Measurements from ENCODE around the gene RPUSD1.
A peak's percentile ranks its signal among the peaks of the same experiment; 100 is the strongest.
"Not testable (repeated sequence)": the region's sequence is repeated elsewhere in the genome, so short reads cannot be mapped to it uniquely, and the experiment has no call there.

Gene RPUSD1

DNA sequence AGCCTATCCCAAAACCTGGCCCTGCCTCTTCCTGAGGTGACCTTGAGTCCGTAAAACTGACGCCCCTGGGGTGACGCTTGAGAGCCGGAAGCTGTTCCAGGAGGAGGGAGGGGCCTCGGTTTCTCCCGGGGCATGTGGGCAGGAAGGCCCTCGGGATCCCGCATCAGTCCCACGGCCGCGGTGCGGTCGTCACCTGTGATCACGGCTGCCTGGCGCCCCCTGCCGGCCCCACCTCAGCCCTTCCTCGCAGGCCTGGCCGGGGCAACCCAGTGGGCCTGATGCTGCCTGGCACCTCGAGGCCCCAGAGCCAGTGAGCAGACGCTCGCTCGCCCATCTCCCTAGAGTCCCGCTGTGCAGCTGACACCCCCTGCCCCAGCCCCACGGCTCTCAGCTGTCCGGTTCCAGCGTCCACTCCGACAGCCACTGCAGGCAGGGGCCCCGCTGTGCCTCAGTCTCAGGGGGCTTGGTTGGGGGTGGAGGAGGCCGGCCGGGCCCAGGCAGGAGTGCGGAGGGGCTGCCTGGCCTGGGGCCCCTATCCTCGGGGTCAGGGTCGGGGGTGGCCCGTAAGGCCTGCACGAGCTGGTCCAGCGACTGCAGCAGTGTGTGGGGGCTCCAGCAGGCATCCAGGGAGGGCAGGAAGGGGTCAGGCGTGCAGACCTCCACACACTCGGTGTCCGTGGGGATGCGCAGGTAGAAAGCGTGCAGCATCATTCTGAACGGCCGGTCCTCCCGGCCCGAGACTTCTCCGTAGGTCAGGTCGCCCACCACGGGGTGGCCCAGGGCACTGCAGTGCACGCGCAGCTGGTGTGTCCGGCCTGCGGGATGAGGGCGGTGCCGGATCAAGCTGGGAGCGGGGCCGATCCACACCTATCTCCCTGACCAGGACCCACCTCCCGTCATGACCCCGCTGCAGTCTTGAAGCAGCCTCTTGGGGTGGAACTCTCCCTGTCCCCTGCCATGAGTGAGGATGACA is 2.3 kb downstream of the RPUSD1 start:
- DNase-seq (ENCODE audit: low read depth in 1 of 2, low spot score in 1 of 2): peak; percentile 62

DNA sequence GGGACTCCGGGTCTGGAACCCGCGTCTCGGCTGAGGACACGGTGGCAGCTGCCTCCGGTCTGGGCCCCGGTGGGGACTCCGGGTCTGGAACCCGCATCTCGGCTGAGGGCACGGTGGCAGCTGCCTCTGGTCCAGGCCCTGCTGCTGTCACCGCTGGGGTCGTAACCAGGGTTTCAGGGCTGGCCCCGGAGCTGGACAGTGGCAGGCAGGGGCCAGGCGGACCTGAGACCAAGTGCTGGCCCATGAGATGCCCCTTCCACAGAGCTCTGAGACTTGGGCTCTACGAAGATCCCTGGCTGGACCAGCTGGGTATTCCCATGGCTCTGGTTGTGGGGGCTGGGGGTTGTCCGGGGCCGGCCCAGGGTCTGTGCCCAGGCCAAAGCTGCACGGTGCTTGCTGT is 3.8 kb downstream of the RPUSD1 start:
- no peak for DNase-seq (ENCODE audit: low read depth in 1 of 2, low spot score in 1 of 2)

- no peak for DNase-seq (ENCODE audit: low read depth in 1 of 2, low spot score in 1 of 2)
These were observed 4.6 kb downstream of the RPUSD1 start for GRCh38 chr16:783404-784161.

- DNase-seq (ENCODE audit: low read depth in 1 of 2, low spot score in 1 of 2): no peak
These were observed 5.3 kb downstream of the RPUSD1 start for GRCh38 chr16:782766-783403.

DNA sequence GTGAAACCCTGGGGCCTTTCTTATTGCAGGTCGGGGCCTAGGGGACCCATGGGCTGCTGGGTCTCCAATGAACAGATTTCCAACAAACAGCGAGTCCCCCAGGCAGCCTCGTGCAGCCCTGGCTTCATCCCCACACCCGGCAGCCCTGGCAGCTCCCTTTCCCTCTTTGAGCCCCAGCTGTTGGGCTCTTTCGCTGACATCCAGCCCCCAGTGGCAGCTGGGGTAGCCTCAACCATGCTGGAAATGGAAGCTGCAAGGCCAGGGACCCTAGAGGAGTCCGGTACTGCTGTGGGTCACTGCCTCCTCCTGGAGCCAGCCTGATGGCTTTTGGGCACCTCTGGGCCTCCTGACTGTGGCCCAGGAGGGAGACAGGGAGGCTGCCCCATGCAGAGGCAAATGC is 5.9 kb downstream of the RPUSD1 start:
- DNase-seq (ENCODE audit: low read depth in 1 of 2, low spot score in 1 of 2): no peak

- DNase-seq (ENCODE audit: low read depth in 1 of 2, low spot score in 1 of 2): no peak
These were observed 6.7 kb downstream of the RPUSD1 start for GRCh38 chr16:781346-782010.

DNA sequence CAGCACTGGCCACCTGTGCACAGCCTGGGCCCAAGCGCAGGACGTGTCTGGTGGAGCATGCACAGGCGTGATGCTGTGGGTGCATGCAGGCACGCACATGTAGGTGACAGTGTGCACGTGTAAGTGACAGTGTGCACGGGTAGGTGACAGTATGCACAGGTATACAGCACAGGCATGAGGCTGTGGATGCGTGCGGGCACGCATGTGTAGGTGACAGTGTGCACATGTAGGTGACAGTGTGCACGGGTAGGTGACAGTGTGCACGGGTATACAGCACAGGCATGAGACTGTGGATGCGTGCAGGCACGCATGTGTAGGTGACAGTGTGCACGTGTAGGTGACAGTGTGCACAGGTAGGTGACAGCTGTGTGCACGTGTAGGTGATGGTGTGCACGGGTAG is 7.9 kb downstream of the RPUSD1 start:
- no peak for DNase-seq (ENCODE audit: low read depth in 1 of 2, low spot score in 1 of 2)

GRCh38 chr16:779561-779960 is 8.6 kb downstream of the RPUSD1 start:
- DNase-seq (ENCODE audit: low read depth in 1 of 2, low spot score in 1 of 2): no peak

GRCh38 chr16:778909-779527 is 9.2 kb downstream of the RPUSD1 start:
- DNase-seq (ENCODE audit: low read depth in 1 of 2, low spot score in 1 of 2): no peak

DNA sequence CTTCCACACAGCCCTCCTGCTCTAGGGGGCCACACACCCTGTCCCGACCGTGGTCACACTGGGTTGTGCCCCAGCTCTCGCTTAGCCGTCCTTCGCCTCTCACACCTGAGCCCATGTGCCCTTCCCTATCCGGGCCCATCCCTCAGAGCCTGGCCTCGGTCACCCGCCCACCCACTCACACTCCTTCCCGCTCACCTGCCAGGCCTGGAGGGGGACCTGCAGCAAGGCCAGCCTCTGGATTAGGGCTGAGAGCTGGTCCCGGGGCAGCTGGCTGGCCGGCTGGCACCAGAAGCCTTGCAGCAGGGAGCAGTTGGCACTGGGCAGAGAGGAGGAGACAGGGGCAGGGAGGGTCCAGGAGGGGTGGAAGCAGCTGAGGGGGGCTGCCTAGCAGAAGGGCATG is 9.7 kb downstream of the RPUSD1 start:
- DNase-seq (ENCODE audit: low read depth in 1 of 2, low spot score in 1 of 2): no peak

- DNase-seq (ENCODE audit: low read depth in 1 of 2, low spot score in 1 of 2): no peak
These were observed 10.4 kb downstream of the RPUSD1 start for GRCh38 chr16:777826-778225.

DNA sequence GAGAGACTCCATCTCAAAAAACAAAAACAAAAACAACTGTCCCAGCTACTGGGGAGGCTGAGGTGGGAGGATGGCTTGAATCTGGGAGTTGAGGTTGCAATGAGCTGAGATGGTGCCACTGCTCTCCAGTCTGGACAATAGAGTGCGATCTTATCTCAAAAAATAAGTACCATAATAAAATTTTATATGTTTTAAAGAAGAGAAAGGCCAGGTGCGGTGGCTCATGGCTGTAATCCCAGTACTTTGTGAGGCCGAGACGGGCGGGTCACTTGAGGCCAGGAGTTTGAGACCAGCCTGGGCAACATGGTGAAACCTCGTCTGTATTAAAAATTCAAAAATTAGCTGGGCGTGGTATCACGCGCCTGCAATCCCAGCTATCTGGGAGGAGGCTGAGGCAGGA is 11.4 kb downstream of the RPUSD1 start:
- DNase-seq (ENCODE audit: low read depth in 1 of 2, low spot score in 1 of 2): no peak

GRCh38 chr16:776298-776697 is 11.9 kb downstream of the RPUSD1 start:
- DNase-seq (ENCODE audit: low read depth in 1 of 2, low spot score in 1 of 2): not testable (repeated sequence)

GRCh38 chr16:775236-775796 is 12.9 kb downstream of the RPUSD1 start:
- DNase-seq (ENCODE audit: low read depth in 1 of 2, low spot score in 1 of 2): no peak

DNA sequence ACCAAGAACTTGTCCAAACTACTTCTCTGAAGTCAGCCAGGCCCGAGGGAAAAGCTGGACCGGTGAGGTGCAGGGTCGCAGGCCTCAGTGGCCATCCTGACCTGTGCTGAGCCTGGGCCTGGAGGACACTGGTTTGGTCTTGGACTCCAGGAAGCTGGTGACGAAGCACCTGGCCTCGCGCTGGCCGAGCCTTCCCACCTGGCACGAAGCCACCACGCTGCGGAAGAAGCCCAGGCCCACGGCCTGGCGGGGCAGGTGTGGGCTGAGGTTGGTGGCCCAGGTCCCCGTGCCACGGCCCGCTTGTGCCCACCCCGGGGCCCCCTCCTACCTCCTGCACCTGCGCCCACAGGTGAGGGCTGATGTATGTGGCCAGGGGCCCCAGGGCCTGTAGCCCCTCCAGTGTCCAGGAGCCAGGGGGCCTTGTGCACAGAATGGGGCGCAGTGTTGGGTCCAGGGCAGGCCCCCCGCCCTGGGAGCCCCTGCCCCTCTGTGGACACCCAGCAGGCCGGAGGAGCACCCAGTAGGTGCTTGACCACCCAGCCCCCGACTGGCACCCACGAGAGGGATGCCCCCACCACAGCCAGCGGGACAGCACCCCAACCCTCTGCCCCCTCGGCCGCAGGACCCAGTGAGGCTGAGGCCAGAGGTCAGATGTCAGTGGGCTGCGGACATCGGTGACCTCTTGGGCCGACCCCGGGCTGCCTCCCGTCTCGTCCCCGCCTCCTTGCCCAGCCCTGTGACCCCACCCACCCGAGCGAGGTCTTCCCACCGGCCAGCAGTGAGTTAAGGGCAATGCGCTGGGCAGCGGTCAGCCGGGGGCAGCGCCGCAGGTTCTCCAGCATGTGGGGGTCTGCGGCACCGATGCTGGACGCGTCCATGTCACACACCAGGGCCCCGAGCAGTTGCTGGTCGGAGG is 13.8 kb downstream of the RPUSD1 start:
- DNase-seq (ENCODE audit: low read depth in 1 of 2, low spot score in 1 of 2): no peak

- DNase-seq (ENCODE audit: low read depth in 1 of 2, low spot score in 1 of 2): no peak
These were observed 15.2 kb downstream of the RPUSD1 start for GRCh38 chr16:772959-773358.

DNA sequence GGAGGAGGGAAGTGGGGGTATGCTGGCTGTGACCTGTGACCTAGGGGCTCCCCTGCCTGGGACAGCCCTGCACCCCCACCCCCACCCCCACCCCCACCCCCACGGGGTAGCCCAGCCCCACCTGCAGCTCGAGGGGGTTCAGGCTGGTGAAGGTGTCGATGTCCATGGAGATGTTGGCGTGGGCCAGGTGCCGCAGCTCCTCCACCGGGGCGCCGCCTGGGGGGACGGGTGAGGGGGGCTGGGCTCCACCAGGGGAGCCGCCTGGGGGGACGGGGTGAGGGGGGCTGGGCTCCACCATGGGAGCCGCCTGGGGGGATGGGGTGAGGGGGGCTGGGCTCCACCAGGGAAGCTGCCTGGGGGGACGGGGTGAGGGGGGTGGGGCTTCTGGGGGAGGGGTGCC is 17.8 kb downstream of the RPUSD1 start:
- DNase-seq (ENCODE audit: low read depth in 1 of 2, low spot score in 1 of 2): no peak

- no peak for DNase-seq (ENCODE audit: low read depth in 1 of 2, low spot score in 1 of 2)
These were observed 18.2 kb downstream of the RPUSD1 start for GRCh38 chr16:769934-770333.

DNA sequence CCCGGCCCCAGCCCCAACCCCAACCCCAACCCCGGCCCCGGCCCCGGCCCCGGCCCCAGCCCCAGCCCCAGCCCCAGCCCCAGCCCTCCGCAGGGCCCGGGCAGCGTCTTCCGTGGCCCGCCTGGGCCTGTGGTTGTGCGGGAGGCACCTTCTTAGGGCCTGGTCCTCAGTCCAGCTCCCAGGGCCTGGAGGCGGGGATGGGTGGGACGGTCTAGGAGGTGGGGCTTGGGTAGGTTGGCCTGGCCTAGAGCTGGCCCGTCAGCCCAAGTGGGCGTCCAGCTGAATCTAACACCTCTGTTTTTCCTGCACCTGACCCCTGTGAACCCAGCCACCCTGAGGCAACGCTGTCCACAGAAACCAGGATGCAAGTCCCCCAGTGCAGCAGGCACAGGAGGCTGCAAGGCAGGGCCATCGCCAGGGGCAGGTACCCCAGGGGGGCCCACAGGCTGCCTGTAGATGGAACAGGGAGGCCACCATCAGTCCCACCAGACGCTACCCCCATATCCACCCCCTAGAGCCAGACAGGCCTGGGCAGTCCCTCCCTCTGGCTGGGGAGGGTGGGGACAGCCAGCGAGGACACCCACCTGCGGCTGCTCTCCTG is 18.9 kb downstream of the RPUSD1 start:
- DNase-seq (ENCODE audit: low read depth in 1 of 2, low spot score in 1 of 2): no peak

All from activated T-helper 1 cell treated with anti-CD3 and anti-CD28 coated beads, Interleukin-2, amount 50 U/mL, for 16 hours (primary cell).